ENCODE results near the gene IRF2BP2.

The IRF2BP2 gene

DNA sequence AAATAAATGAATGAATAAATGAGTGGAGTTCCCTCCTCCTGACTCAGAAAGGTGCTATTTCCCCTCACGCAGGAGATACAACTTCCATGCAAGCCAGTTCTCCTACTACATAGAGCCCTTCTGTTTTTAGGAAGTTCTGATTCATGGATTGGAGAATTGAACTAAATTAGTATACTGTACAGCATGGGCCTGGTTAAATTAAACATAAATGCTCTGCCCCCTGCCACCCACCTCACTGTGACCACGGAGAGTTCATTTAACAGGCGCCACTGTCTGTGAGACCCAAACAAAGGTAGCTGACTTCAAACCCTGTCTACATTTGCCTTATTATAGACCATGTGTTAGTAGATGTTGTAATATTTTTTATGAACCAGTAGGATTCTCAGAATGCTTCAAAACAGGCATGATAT is 9.1 kb upstream of the IRF2BP2 start:
- TF ChIP-seq, protein P1, sequence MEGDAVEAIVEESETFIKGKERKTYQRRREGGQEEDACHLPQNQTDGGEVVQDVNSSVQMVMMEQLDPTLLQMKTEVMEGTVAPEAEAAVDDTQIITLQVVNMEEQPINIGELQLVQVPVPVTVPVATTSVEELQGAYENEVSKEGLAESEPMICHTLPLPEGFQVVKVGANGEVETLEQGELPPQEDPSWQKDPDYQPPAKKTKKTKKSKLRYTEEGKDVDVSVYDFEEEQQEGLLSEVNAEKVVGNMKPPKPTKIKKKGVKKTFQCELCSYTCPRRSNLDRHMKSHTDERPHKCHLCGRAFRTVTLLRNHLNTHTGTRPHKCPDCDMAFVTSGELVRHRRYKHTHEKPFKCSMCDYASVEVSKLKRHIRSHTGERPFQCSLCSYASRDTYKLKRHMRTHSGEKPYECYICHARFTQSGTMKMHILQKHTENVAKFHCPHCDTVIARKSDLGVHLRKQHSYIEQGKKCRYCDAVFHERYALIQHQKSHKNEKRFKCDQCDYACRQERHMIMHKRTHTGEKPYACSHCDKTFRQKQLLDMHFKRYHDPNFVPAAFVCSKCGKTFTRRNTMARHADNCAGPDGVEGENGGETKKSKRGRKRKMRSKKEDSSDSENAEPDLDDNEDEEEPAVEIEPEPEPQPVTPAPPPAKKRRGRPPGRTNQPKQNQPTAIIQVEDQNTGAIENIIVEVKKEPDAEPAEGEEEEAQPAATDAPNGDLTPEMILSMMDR (IDR thresholded peaks at IDR 0.05; ENCODE audit: borderline replicate concordance, insufficient read depth, low read depth, low read length) = no peak

DNA sequence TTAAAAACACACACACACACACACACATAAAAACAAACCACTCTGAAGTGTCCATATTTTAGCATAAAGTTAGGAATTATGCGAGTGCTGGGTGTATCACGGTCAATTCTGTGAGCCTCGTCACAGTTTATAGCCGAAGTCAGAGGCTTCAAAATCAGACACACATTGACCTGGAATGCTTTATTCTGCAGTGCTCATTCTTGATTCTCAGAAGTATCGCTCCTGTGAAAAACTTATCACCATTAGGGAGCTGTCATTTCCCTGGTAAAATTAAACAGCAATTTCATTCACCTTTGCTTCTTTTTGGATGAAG is 8.7 kb upstream of the IRF2BP2 start:
- no peak overlapping the region for H3K4me3 ChIP-seq (ENCODE audit: low read depth, low read length)
- TF ChIP-seq, protein P1 (IDR thresholded peaks at IDR 0.05; ENCODE audit: borderline replicate concordance, insufficient read depth, low read depth, low read length) = no peak

More for the DNA sequence above, 9.1 kb upstream of the IRF2BP2 start:
- H3K4me3 ChIP-seq (ENCODE audit: low read depth, low read length) = no peak overlapping the region

DNA sequence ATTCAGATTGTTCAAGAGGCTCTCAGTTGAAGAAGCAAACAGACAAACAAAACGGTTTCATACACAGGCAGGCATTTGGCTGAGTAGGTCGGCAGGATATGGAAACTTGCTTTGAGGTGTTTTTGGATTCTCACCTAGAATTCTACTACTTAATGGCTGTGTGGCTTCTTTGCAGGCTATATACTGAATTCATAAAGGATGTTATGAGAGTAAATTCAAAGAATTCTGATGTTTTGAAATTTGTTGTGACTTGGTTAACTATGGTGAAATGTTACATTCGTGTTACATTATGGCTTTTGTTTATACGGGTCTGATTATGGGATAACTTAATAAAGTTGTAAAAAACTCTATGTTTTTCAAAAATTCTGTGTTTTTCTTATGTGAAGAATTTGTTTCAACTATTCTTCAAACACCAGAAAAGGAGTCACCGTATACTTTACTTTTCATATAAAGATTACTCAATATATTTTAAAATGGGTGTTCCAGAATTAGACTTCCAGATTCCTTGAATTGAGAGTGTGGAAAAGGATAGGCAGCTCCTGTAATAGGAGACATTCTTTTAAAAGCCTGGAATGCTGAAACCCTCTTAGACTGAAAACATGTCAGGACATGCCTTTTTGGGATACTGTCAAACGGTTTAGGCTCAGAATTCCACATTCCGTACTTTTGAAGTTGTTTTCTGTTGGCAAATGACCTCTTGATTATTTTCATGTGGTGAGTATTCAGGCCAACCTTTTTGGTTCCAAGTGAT is 8.2 kb upstream of the IRF2BP2 start:
- no peak overlapping the region for H3K4me3 ChIP-seq (ENCODE audit: low read depth, low read length)
- TF ChIP-seq, protein P1 (IDR thresholded peaks at IDR 0.05; ENCODE audit: borderline replicate concordance, insufficient read depth, low read depth, low read length) = no peak

DNA sequence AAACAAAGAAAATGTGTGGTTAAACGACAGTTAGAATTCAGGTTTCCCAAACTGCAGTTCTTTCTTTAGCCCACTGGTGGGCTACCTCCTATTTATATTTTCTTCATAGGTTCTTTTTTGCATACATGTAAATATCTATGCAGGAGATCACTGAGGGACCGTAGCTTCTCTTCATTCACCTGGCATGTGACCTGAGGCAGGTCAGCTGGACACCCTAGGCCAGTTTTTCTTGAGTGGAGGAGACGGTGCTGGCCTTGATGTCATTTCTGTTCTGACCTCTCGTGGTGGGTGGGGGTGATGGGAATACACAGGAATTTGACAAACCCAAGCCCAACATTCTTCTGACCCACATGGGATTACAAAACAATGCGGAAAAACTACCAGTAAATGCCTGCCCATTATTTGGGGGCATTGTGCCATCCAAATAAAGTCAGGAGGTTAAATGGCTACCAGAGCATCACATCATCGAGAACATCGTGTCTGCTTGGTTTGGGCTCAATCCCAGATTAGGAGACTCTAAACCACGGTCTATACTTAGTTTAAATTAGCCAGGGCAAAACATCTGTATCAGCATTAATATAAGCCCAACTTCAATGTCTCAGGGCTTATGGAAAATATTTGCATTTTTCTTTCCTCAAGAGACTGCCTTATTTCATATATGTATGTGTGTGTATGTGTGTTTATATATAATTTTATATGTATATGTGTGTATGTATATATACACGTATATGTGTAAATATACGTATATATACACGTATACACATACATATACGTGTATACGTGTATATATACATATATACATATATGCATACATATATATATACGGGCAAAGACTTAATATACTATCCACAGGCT is 7.4 kb upstream of the IRF2BP2 start:
- no peak overlapping the region for H3K4me3 ChIP-seq (ENCODE audit: low read depth, low read length)
- TF ChIP-seq, protein P1 (IDR thresholded peaks at IDR 0.05; ENCODE audit: borderline replicate concordance, insufficient read depth, low read depth, low read length) = no peak

DNA sequence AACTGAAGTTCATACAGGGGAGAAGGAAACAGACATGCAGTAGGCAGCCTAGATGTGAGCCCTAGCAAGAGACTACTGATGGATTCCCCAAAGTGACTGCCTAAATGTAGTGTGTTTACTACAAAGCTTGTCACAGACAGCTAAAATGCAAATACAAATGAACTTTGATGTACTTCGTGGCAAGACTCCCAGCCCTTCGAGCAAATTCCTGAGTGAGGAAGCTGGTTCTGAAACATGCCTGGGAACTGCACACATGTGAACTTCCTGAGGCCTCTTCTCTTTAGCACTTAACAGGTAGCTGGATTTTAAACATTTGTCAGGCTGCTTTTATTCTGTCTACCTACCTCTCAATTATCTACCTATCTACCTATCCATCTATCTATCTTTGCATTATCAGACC is 6.7 kb upstream of the IRF2BP2 start:
- TF ChIP-seq, protein P1 (IDR thresholded peaks at IDR 0.05; ENCODE audit: borderline replicate concordance, insufficient read depth, low read depth, low read length) = no peak
- no peak overlapping the region for H3K4me3 ChIP-seq (ENCODE audit: low read depth, low read length)

DNA sequence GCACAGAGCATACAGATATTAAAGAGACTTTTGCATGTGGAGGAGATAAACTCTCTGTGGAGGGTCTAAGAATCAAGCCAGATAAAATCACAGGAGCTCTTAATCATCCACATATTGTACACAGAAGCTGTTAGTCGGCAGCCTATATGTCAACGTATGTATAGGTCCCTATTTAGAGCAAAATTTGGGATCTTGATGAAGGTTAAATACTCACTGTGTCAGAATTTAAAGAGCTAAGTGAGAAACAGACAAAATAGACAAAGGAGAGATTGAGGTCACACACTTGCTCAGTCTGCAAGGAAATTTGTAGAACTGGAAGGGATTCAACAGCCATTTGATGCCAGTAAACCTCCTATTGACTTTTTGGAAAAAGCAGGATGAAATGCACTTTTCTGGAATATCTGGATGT is 4.1 kb upstream of the IRF2BP2 start:
- no peak overlapping the region for H3K4me3 ChIP-seq (ENCODE audit: low read depth, low read length)
- TF ChIP-seq, protein P1 (IDR thresholded peaks at IDR 0.05; ENCODE audit: borderline replicate concordance, insufficient read depth, low read depth, low read length) = no peak
